ENCODE results near the gene MYH7B.
A peak's percentile ranks its signal among the peaks of the same experiment; 100 is the strongest.

The MYH7B gene

DNA sequence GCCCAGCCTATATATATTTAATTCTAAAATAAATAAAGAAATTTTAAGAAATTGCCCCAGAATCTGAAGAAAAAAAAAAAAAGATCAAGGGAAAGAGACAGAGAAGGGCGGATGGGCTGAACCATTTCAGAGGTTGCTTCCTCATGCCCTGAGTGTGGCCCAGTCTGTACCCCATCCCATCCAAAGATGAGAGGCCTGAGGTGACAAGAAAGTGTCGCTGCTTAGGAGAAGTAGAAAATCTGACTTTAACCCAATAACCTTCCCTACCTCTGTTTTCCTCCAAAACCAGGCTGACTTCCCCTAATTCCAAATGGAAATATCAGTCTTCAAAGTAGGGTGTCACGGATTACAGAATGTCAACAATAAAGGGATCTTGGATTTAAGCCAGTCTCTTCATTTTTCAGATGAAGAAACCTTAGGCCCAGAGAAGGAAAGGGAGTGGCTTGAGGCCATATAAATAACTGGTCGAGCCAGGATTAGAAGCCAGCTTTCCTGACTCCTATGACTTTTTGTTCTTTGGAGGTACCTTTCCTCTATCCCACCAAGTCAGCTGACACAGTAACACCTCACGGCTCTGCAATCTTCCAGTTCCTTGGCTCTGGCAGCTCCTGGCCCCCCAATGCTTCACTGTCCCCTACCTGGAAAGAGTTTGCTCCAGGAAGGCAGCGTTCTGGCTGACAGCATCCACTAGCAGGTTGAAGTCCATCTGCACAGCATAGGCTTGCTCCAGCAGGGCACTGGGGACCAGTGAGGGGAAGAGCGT lies 10.2 kb upstream of the MYH7B start:
- DNase-seq: no peak

DNA sequence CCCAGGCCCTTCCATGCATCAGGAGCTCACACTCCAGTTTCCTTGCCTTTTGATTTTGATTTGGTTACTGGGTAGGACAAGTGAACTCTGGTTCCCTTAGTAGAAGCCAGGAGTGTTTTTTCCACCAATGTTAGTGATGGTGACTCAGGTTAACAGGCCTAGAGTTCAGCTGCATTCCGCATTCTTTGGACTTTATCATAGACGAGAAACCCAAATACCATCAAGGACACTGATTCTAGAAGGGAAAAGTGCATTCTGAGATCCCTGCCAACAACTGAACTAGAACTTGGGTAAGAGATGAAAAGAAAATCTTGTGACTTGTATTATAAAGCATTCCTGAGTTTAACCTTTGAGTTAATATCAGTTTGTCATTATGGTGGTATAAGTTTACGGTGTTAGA lies 9.0 kb upstream of the MYH7B start:
- DNase-seq: no peak

DNA sequence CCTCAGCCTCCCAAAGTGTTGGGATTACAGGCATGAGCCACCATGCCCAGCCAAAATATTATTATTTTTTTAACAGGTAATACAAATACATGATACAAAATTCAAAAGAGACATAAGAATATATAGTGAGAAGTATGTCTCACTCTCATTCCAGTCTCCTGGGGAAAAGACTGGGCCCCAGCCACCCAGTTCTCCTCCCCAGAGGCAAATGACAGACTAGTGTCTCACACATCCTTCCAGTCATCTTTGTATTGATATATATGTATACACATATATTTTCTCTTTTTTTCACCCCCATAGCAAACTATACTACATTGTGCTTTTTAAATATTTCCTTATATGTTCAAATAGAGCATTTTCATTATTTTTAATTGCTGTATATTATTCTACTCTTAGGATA lies 8.3 kb upstream of the MYH7B start:
- no peak for DNase-seq

- DNase-seq: no peak
Measured at GRCh38 chr20:34948030-34948429, 7.6 kb upstream of the MYH7B start.

DNA sequence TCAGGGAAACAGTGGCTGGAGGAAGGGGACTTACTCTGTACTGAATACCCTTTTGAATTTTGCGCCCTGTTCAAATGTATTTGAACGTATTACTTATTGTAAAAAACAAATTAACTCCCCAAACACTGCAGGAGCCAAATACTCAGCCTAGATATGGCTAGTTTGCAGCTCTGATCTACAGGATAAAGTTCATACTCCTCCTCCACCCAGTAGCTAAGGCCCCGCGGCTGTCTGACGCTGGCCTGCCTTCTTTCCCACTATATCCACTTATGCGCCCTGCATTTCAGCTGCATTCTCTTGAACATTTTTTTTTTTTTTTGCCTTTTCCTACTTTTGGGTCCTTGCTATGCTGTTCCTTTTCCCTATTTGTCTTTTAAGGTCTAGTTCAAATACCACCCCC lies 6.5 kb upstream of the MYH7B start:
- no peak for DNase-seq

- no peak for DNase-seq
Measured at GRCh38 chr20:34951252-34951651, 4.4 kb upstream of the MYH7B start.

GRCh38 chr20:34951652-34952051 lies 4.0 kb upstream of the MYH7B start:
- DNase-seq: no peak

GRCh38 chr20:34952671-34953070 lies 3.0 kb upstream of the MYH7B start:
- DNase-seq: no peak

- DNase-seq: no peak
Measured at GRCh38 chr20:34953960-34954359, 1.7 kb upstream of the MYH7B start.

- no peak for DNase-seq
Measured at GRCh38 chr20:34954904-34955230, 801 bp upstream of the MYH7B start.

GRCh38 chr20:34956041-34956458 lies 382 bp downstream of the MYH7B start:
- DNase-seq: no peak

DNA sequence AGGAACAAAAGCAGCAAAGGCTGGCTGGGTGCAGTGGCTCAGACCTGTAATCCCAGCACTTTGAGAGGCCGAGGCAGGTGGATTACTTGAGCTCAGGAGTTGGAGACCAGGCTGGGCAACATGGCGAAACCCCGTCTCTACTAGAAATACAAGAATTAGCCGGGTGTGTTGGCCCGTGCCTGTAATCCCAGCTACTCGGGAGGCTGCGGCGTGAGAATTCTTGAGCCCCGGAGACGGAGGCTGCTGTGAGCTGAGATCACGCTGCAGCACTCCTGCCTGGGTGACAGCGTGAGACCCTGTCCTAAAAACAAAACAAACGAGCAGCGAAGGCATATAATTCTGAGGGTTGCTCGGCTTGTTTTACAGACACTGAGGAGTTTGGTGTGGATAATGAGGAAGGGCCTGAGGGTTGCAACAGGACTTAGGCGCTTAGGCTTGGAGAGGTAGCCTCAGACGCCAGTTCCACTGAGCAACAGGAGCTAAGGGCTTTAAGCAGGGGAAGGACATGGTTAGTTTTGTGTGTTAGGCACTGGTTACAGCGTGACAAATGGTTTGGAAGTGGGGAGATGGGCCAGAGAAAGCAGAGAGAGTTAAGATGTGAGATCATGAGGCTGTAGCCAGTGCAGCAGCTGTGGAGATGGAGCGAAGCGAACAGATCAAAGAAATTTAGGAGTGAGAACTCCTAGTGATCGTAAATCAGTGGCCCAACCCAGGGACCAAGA lies 1.2 kb downstream of the MYH7B start:
- no peak for DNase-seq

- no peak for DNase-seq
Measured at GRCh38 chr20:34964486-34964885, 8.8 kb downstream of the MYH7B start.

- no peak for DNase-seq
Measured at GRCh38 chr20:34965051-34965450, 9.4 kb downstream of the MYH7B start.

- no peak for DNase-seq
Measured at GRCh38 chr20:34967421-34967820, 11.8 kb downstream of the MYH7B start.

GRCh38 chr20:34968042-34968775 lies 12.5 kb downstream of the MYH7B start:
- DNase-seq: no peak

DNA sequence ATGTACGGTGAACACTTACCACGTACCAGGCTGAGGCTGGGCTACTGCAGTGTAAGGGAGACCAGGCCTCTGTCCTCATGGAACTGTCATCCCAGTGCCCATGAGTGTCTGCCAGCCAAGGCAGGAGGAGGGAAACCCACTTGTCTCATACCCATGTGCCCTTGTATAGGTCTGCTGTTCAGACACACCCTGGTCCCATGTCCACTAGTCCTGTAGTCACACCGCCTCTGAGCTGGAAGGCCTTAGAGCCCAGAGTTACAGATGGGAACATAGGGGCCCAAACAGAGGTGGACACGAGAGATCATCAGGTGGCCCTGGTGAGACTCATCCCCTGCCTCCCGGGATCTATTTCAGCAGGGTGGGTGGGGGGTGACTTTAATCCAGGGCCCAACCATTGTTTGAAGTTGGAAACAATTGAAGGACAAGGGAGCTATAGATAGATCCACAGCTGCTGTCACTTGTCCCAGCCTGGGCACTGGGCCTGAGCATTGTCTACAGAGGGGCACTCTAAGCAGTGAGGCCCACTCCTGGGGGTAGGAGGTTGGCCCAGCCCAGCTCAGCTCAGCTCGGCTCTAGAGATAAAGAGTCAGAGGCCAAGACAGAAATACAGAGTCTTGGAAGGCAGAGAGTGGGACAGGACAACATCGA lies 14.6 kb downstream of the MYH7B start:
- DNase-seq: no peak

- DNase-seq: no peak
Measured at GRCh38 chr20:34970846-34971560, 15.3 kb downstream of the MYH7B start.

DNA sequence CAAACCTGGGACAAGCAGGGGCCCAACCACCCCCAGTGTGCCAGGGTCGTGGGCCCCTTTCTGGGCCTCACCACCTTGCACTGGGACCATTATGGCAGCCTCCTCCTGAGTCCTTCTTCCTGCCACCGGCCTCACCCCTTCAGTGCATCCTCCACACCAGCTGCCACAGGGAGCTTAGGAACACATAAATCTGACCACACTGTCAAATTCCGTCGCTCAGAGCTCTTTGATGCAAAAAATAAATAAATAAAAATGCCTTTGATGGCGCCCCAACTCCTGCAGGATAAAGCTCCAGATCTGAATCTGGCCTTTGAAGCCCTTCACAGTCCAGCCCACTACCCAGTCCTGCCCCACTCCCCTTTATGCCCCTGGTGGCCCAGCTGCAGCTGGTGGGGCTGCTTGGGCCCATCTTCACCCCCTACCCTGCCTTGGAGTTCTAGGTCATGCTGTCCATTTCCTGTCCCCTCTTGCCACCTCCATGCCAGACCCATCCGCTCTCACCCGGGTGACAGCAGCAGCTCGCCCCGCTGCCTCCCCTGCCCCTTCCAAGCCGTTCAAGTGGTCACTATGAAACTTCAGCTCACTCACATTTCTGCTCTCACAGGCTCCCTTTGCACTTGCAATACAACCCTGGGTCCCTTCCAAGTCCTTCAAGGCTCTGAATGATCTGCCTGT lies 16.0 kb downstream of the MYH7B start:
- DNase-seq: peak; percentile 33

DNA sequence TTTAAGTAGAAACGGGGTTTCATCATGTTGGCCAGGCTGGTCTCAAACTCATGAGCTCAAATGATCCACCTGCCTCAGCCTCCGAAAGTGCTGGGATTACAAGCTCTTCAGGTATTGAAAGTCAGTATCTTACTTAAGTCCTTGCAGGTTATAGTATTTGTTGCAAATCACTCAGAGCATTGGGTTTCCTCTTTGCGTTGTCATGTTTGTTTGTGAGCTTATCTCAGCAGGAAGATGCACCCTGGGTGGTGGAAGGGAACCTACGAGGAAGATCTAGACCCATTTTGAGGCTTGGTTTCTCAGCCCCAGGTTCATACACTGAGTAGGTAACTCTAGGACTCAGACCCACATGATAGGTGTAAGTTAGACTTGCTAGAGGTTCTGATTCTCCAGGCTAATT lies 18.6 kb downstream of the MYH7B start:
- DNase-seq: no peak

DNA sequence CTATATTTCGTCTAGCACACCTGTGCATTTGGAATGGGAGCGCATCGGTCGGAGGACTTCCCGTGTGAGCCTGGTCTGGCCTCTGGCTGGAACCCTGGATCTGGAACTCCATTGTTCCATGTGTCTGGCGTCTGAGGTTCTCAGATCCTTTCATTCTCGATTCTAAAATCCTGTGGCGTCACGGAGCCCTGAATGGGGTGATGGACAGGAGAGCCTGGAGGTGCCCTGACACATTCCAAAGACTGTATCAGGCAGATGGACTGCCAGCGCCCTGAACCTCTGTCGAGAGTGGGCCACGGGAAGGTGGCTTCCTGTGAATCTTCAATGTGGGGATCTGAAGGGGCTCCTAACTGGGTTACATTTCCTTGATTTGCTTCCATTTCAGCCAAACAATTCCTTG lies 20.6 kb downstream of the MYH7B start:
- no peak for DNase-seq

GRCh38 chr20:34977365-34978091 lies 21.9 kb downstream of the MYH7B start:
- DNase-seq: peak; percentile 21
